HepG2 (cell line): Measurements from ENCODE around the gene GSK3B. TPM values are rescaled to one million over a fixed set of nuclear protein-coding genes. Genes with fewer than 3 reads are reported as not detected.

Experiments used
- ATAC-seq: fragments of 200-7000 bp; cut with Tn5 transposase; 3 replicates; pipeline ENCODE4 v1.9.1; 2020; ENCODE audit warnings: mild to moderate bottlenecking, moderate library complexity
- BruUV-seq: library from RNA; stranded (reverse); fragments of 400-500 nt; replicated peaks from 2 replicates; lab custom pipeline; 2021; lab: Mats Ljungman, UMichigan
- CTCF ChIA-PET: fragments of 300-600 bp; formaldehyde crosslinking; extraction: SDS; loops from one replicate; lab custom pipeline; 2021; ENCODE audit warnings: low total read pairs, inconsistent platforms, low intra/inter-chr PET ratio; lab: Yijun Ruan, JAX
- POLR2A ChIA-PET: fragments of 350-600 bp; sonication (Branson Sonifier 250); formaldehyde crosslinking; loops from one replicate; lab custom pipeline; 2020; ENCODE audit warnings: antibody characterized with exemption, inconsistent platforms; lab: Yijun Ruan, JAX
- DNase-seq: peaks from one replicate; pipeline ENCODE4 v3.0.0-alpha.2; 2015; ENCODE audit warnings: low spot score
- FAIRE-seq: peaks from 3 replicates; lab custom pipeline; 2011; peaks lifted over from hg19 to GRCh38; lab: Jason Lieb, UNC
- H2AFZ ChIP-seq: one replicate; pipeline ENCODE4 v1.6.1; 2011; ENCODE audit warnings: low read length, inconsistent platforms
- H3K27ac ChIP-seq: fragments of 300-600 bp; 3 replicates; pipeline ENCODE4 v1.8.0; 2011; ENCODE audit warnings: mixed run types, mild to moderate bottlenecking, mixed read lengths, low read length, inconsistent platforms; ENCODE audit not compliant: insufficient read depth; ENCODE audit errors: extremely low read length
- H3K27me3 ChIP-seq, 2 experiments: fragments of 200-600 bp in 1 of 2; 2 replicates in 1 of 2; 3 replicates in 1 of 2; pipeline versions ENCODE4 v1.6.0 to v1.8.0; 2011; ENCODE audit warnings: low read length in 2 of 2, mild to moderate bottlenecking in 2 of 2, moderate library complexity in 2 of 2, inconsistent platforms in 1 of 2; ENCODE audit not compliant: insufficient read depth in 2 of 2, control insufficient read depth in 1 of 2
- H3K36me3 ChIP-seq, 2 experiments: fragments of 200-600 bp in 1 of 2; replicated peaks in 1 of 2; 2 replicates in 1 of 2; 3 replicates in 1 of 2; pipeline versions ENCODE4 v1.5.1 to v1.8.0; 2011; ENCODE audit warnings: low read length in 2 of 2, inconsistent platforms in 1 of 2; ENCODE audit not compliant: insufficient read depth in 2 of 2, control insufficient read depth in 1 of 2
- H3K4me1 ChIP-seq: 2 replicates; pipeline ENCODE4 v1.5.1; 2012; ENCODE audit warnings: low read length, inconsistent platforms; ENCODE audit not compliant: insufficient read depth
- H3K4me2 ChIP-seq: 2 replicates; pipeline ENCODE4 v1.6.0; 2011; ENCODE audit warnings: low read depth, low read length, inconsistent platforms
- H3K4me3 ChIP-seq, 3 experiments: fragments of 200-600 bp in 1 of 3; sonication (generic), shearing (Covaris generic) in 1 of 3; replicated peaks in 1 of 3; 2 replicates each; pipeline ENCODE4 v1.5.1; 2011 to 2016; ENCODE audit warnings: low read length in 3 of 3, inconsistent platforms in 2 of 3, low read depth in 2 of 3, mild to moderate bottlenecking in 2 of 3, control low read depth in 1 of 3, mixed read lengths in 1 of 3; ENCODE audit not compliant: insufficient read depth in 1 of 3
- H3K79me2 ChIP-seq: one replicate; pipeline ENCODE4 v1.6.1; 2011; ENCODE audit warnings: low read length, inconsistent platforms; ENCODE audit not compliant: insufficient read depth
- H3K9ac ChIP-seq: 2 replicates; pipeline ENCODE4 v1.6.0; 2011; ENCODE audit warnings: mild to moderate bottlenecking, low read depth, low read length, inconsistent platforms; ENCODE audit not compliant: insufficient read depth
- H3K9me3 ChIP-seq: 2 replicates; pipeline ENCODE4 v1.5.1; 2012; ENCODE audit warnings: mild to moderate bottlenecking, low read length
- H4K20me1 ChIP-seq: 2 replicates; pipeline ENCODE4 v1.6.0; 2011; ENCODE audit warnings: inconsistent platforms, mild to moderate bottlenecking, low read length, moderate library complexity; ENCODE audit not compliant: insufficient read depth
- ASH2L ChIP-seq: fragments of 300-600, 200-600 bp; sonication (generic); IDR thresholded peaks from 2 replicates; pipeline ENCODE4 v1.7.0; 2017; ENCODE audit warnings: low read depth, mild to moderate bottlenecking, moderate library complexity, mixed read lengths, low read length; ENCODE audit not compliant: insufficient read length
- CBX1 ChIP-seq: IDR thresholded peaks from one replicate; pipeline ENCODE4 v1.6.1; 2016; ENCODE audit warnings: antibody characterized with exemption, low read depth
- DPF2 ChIP-seq: sonication (generic); formaldehyde crosslinking; IDR thresholded peaks from 2 replicates; pipeline ENCODE4 v1.4.0; 2020; ENCODE audit warnings: mild to moderate bottlenecking, low read depth, missing genetic modification reagents, borderline replicate concordance
- FOXJ3 ChIP-seq: sonication (generic); formaldehyde crosslinking; IDR thresholded peaks from 2 replicates; pipeline ENCODE4 v1.4.0; 2020; ENCODE audit warnings: missing genetic modification reagents, mild to moderate bottlenecking, borderline replicate concordance
- GABPA ChIP-seq, 2 experiments: IDR thresholded peaks; 2 replicates each; pipeline ENCODE4 v1.6.1; 2011 to 2016; ENCODE audit warnings: low read depth in 2 of 2, low read length in 1 of 2, missing biosample characterization in 1 of 2, missing genetic modification characterization in 1 of 2
- HMG20B ChIP-seq: conservative IDR thresholded peaks from 2 replicates; pipeline ENCODE4 v1.6.1; 2016; ENCODE audit warnings: missing genetic modification reagents, missing compliant biosample characterization
- NCOR1 ChIP-seq: fragments of 200-600 bp; sonication (generic); IDR thresholded peaks from 2 replicates; pipeline ENCODE4 v1.7.0; 2017; ENCODE audit warnings: antibody characterized with exemption, low read length, borderline replicate concordance
- PTBP1 ChIP-seq: fragments of 200-400 bp; formaldehyde crosslinking; IDR thresholded peaks from 2 replicates; pipeline ENCODE4 v1.6.1; 2018; ENCODE audit warnings: low read length, low read depth; ENCODE audit not compliant: poor library complexity, severe bottlenecking
- RCOR2 ChIP-seq: IDR thresholded peaks from 2 replicates; pipeline ENCODE4 v1.6.1; 2016; ENCODE audit warnings: missing biosample characterization, missing genetic modification reagents
- RFXANK ChIP-seq: IDR thresholded peaks from 2 replicates; pipeline ENCODE4 v1.6.1; 2016
- SALL1 ChIP-seq: sonication (generic); formaldehyde crosslinking; IDR thresholded peaks from 2 replicates; pipeline ENCODE4 v1.8.0; 2022; ENCODE audit warnings: mild to moderate bottlenecking, missing genetic modification reagents
- SMC3 ChIP-seq: IDR thresholded peaks from 2 replicates; pipeline ENCODE4 v1.6.1; 2011; ENCODE audit warnings: low read length, improper control_type of control experiment
- SOX6 ChIP-seq, 2 experiments: fragments of 450-650 bp in 1 of 2; sonication (generic) in 1 of 2; formaldehyde crosslinking in 1 of 2; IDR thresholded peaks; 2 replicates each; pipeline versions ENCODE4 v1.4.0 to v1.6.1; 2017 to 2020; ENCODE audit warnings: antibody characterized with exemption in 1 of 2, mild to moderate bottlenecking in 1 of 2, missing genetic modification reagents in 1 of 2
- SRSF1 ChIP-seq: fragments of 200-400 bp; formaldehyde crosslinking; optimal IDR thresholded peaks from 2 replicates; pipeline ENCODE3; 2017; ENCODE audit warnings: mild to moderate bottlenecking, low read depth, low read length, moderate library complexity
- ZFP1 ChIP-seq: IDR thresholded peaks from 2 replicates; pipeline ENCODE4 v1.6.1; 2016
- ZNF350 ChIP-seq: sonication (generic); formaldehyde crosslinking; IDR thresholded peaks from 2 replicates; pipeline ENCODE4 v1.4.0; 2020; ENCODE audit warnings: mild to moderate bottlenecking, low read depth, missing genetic modification reagents, borderline replicate concordance
- ZNF503 ChIP-seq: sonication (generic); formaldehyde crosslinking; IDR thresholded peaks from 2 replicates; pipeline ENCODE4 v1.4.0; 2020; ENCODE audit warnings: missing genetic modification reagents
- ZNF550 ChIP-seq: sonication (generic); formaldehyde crosslinking; IDR thresholded peaks from 2 replicates; pipeline ENCODE4 v1.4.0; 2020; ENCODE audit warnings: mild to moderate bottlenecking, missing genetic modification reagents, borderline replicate concordance
- WGBS: methylation state at CpG from one replicate; pipeline ENCODE4 v1.1.6; 2017; ENCODE audit warnings: low lambda C conversion rate; 5-methylcytosine and 5-hydroxymethylcytosine counted together
- in situ Hi-C: cut with HindIII; loops from 2 replicates; pipeline ENCODE4 v1.10.0; 2017; ENCODE audit warnings: low pct_unique_long_range_greater_than_20kb; ENCODE audit not compliant: extremely low pct_ligation_motif_present
- intact Hi-C: fragments of 100-400 bp; cut with micrococcal nuclease; formaldehyde crosslinking; loops from one replicate; pipeline ENCODE4 v1.10.0; 2022; ENCODE audit not compliant: unreplicated experiment
- polyA plus RNA-seq, 8 experiments: library from polyadenylated mRNA; depleted of rRNA in 3 of 8; stranded (reverse) in 7 of 8; unstranded in 1 of 8; fragments of >200 nt; fragmentation: Illumina TruSeq in 4 of 8; extraction: Trizol in 4 of 8; gene quantifications; 2 replicates each; pipeline versions ENCODE4 v1.2.1 to v1.2.3, GENCODE V29; 2011 to 2016; ENCODE audit warnings: low read depth in 4 of 8, missing spikeins in 1 of 8, mixed read lengths in 1 of 8; ENCODE audit not compliant: insufficient read depth in 1 of 8
- total RNA-seq, 5 experiments: library from RNA; depleted of rRNA; stranded (reverse); fragments of >200 nt; fragmentation: Illumina TruSeq; extraction: Trizol; gene quantifications; 2 replicates each; pipeline ENCODE4 v1.2.3, GENCODE V29; 2016; ENCODE audit warnings: low read depth in 1 of 5

Gene GSK3B
- total and polyA plus RNA-seq, 2 of the 13 experiments (the other 11 are each of a cell fraction or from before 2014, with no cell fraction given): 22.3 to 30.1 TPM

GRCh38 chr3:119849126-119849525 lies 245.1 kb downstream of the GSK3B start:
- BruUV-seq: no TSS peak
- CTCF ChIA-PET: no interaction called here

DNA sequence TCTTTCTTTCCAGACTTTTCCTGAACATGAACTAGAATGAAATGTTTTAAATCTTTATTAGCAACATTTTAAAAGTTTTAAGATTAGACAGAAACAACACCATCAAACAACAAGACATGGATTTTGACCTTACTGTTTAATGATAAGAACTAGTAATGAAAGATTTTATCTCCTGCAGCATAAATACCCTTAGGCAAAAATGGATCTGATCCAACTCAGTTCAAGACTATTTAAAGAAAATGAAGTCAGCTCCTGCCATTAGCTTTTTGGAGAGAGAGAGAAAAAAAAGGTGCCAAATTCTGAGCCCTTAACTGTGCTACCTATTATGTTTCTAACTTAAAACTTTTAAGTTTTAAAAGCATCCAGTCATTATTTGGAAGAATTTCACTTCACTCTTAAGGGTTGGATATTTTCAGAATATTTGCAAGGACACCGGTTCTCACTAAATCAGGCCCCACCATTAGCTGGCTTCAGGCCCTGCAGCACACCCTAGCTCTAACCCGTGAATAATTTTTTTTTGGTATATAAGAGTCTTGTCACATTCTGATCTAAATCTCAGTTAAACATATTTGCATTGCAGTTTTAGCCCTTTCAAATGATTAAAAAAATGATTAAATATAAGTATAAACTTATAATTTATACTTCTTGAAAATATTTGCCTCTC lies 252.3 kb downstream of the GSK3B start:
- Histone ChIP-seq H3K9ac (no peak overlapping the region), H3K4me1 (no peaks in the 10 kb centered on the region), H3K27me3 (no peaks in the 10 kb centered on the region), H3K4me3 (no peak overlapping the region), H2AFZ (no peak overlapping the region), H3K79me2 (no peaks in the 10 kb centered on the region), H3K27ac (no peak overlapping the region), H3K36me3 (peaks cover 0 to 6% of the 10 kb centered on the region in 2 experiments; a peak in 1 of 5 replicates), H3K9me3 (no peaks in the 10 kb centered on the region), H3K4me2 (no peak overlapping the region), H4K20me1 (no peaks in the 10 kb centered on the region)
- ChIA-PET POLR2A (no interaction called here), CTCF (no interaction called here)
- ATAC-seq: no peak
- in situ Hi-C loops: no loop called here
- FAIRE-seq: no peak
- DNase-seq: no peak
- BruUV-seq: no TSS peak
- WGBS: 100% methylated on average over 2 of the region's 2 CpGs
- intact Hi-C loops: loop anchor here (2.0 kb wide), 1 partner anchor 37 kb away; no protein-coding TSS in a partner anchor
- TF ChIP-seq DPF2 (CRISPR knock-in tag): no peak
- no peak for TF ChIP-seq SALL1 (CRISPR knock-in tag)
- no peak for TF ChIP-seq ZNF503 (CRISPR knock-in tag)
- no peak for TF ChIP-seq ASH2L
- no peak for TF ChIP-seq ZFP1 (CRISPR knock-in tag)
- TF ChIP-seq PTBP1: no peak
- TF ChIP-seq RCOR2: no peak
- no peak for TF ChIP-seq FOXJ3 (CRISPR knock-in tag)
- no peak for TF ChIP-seq SOX6 (IDR thresholded peaks at IDR 0.05)
- no peak for TF ChIP-seq SOX6 (CRISPR knock-in tag; IDR thresholded peaks at IDR 0.05)
- no peak for TF ChIP-seq GABPA (IDR thresholded peaks at IDR 0.05; ENCODE audit: low read depth, low read length)
- TF ChIP-seq GABPA (CRISPR knock-in tag; IDR thresholded peaks at IDR 0.05; ENCODE audit: low read depth): no peak
- no peak for TF ChIP-seq ZNF550 (CRISPR knock-in tag)
- no peak for TF ChIP-seq ZNF350 (CRISPR knock-in tag)
- TF ChIP-seq HMG20B (CRISPR knock-in tag): no peak
- no peak for TF ChIP-seq RFXANK (CRISPR knock-in tag)
- no peak for TF ChIP-seq NCOR1
- TF ChIP-seq CBX1: no peak

More at GRCh38 chr3:119849126-119849525, 245.1 kb downstream of the GSK3B start:
- in situ Hi-C loops (no loop called here), intact Hi-C loops (no loop called here)
- no peak overlapping the region for H3K9ac ChIP-seq
- no peaks in the 10 kb centered on the region for H3K9me3 ChIP-seq
- DNase-seq (no peak), ATAC-seq (no peak), FAIRE-seq (no peak)
- no peak overlapping the region for H3K4me3 ChIP-seq
- no peaks in the 10 kb centered on the region for H3K79me2 ChIP-seq
- no peaks in the 10 kb centered on the region for H4K20me1 ChIP-seq
- no peak overlapping the region for H3K4me2 ChIP-seq
- H3K27me3 ChIP-seq: no peaks in the 10 kb centered on the region
- peaks cover 0 to 1% of the 10 kb centered on the region in 2 experiments; a peak in 4 of 5 replicates for H3K36me3 ChIP-seq
- POLR2A ChIA-PET: no interaction called here
- TF ChIP-seq SRSF1 (no peak), SMC3 (no peak)
- 100% methylated on average over 2 of the region's 2 CpGs for WGBS
- no peak overlapping the region for H3K27ac ChIP-seq
- H2AFZ ChIP-seq: no peak overlapping the region
- H3K4me1 ChIP-seq: no peaks in the 10 kb centered on the region
